WTC11 (cell line): ENCODE results near the gene PUM1. TPM values are rescaled to one million over a fixed set of nuclear protein-coding genes. Genes with fewer than 3 reads are reported as not detected.

Source experiments
- ATAC-seq: fragments of 200-7000 bp; cut with Tn5 transposase; 2 replicates; pipeline ENCODE4 v1.10.0; 2021; ENCODE audit warnings: mild to moderate bottlenecking, moderate library complexity
- CTCF ChIA-PET: fragments of 300-600 bp; sonication (Branson Sonifier 250); formaldehyde crosslinking; loops from one replicate; lab custom pipeline; 2021; ENCODE audit warnings: antibody characterized with exemption; lab: Charles Lee
- POLR2A ChIA-PET: fragments of 350-600 bp; sonication (Branson Sonifier 250); formaldehyde crosslinking; loops from one replicate; lab custom pipeline; 2021; ENCODE audit warnings: antibody characterized with exemption; lab: Charles Lee
- DNase-seq: peaks from one replicate; pipeline ENCODE4 v3.0.0; 2021; ENCODE audit warnings: low spot score
- H3K27ac Mint-ChIP-seq: 2 replicates; pipeline ENCODE4 v1.8.0; 2021; ENCODE audit warnings: mixed read lengths
- H3K27me3 Mint-ChIP-seq: 2 replicates; pipeline ENCODE4 v1.8.0; 2021; ENCODE audit warnings: low read depth, mild to moderate bottlenecking, moderate library complexity, mixed read lengths
- H3K36me3 Mint-ChIP-seq: 2 replicates; pipeline ENCODE4 v1.8.0; 2021; ENCODE audit warnings: mixed read lengths
- H3K4me1 Mint-ChIP-seq: 2 replicates; pipeline ENCODE4 v1.8.0; 2022; ENCODE audit warnings: mixed read lengths
- H3K4me3 Mint-ChIP-seq: 2 replicates; pipeline ENCODE4 v1.8.0; 2021; ENCODE audit warnings: mild to moderate bottlenecking, moderate library complexity, mixed read lengths
- H3K9me3 Mint-ChIP-seq: 2 replicates; pipeline ENCODE4 v1.8.0; 2021; ENCODE audit warnings: mixed read lengths
- E2F1 ChIP-seq: sonication (generic); formaldehyde crosslinking; IDR thresholded peaks from 2 replicates; pipeline ENCODE4 v1.8.0; 2022; ENCODE audit warnings: mild to moderate bottlenecking, missing genetic modification reagents
- E2F4 ChIP-seq: sonication (generic); formaldehyde crosslinking; IDR thresholded peaks from 2 replicates; pipeline ENCODE4 v1.8.1; 2022; ENCODE audit warnings: low read depth, mild to moderate bottlenecking, moderate library complexity, missing genetic modification reagents, borderline replicate concordance
- EMX1 ChIP-seq: fragments of 250-450 bp; sonication (Bioruptor Pico); IDR thresholded peaks from 2 replicates; pipeline ENCODE4 v1.8.0; 2021; ENCODE audit warnings: mild to moderate bottlenecking
- ESRRA ChIP-seq: sonication (generic); formaldehyde crosslinking; IDR thresholded peaks from 2 replicates; pipeline ENCODE4 v1.8.1; 2022; ENCODE audit warnings: mild to moderate bottlenecking, missing genetic modification reagents, borderline replicate concordance
- GRHL2 ChIP-seq: fragments of 250-450 bp; sonication (Bioruptor Pico); IDR thresholded peaks from 2 replicates; pipeline ENCODE4 v1.8.0; 2022; ENCODE audit warnings: mild to moderate bottlenecking, moderate library complexity; ENCODE audit not compliant: insufficient replicate concordance, severe bottlenecking
- HMGA2 ChIP-seq: fragments of 250-450 bp; sonication (Bioruptor Pico); IDR thresholded peaks from 2 replicates; pipeline ENCODE4 v1.4.0; 2021; ENCODE audit warnings: mild to moderate bottlenecking, moderate library complexity
- MXD4 ChIP-seq: fragments of 250-450 bp; sonication (Bioruptor Pico); IDR thresholded peaks from 2 replicates; pipeline ENCODE4 v1.8.0; 2021; ENCODE audit warnings: mild to moderate bottlenecking, moderate library complexity, borderline replicate concordance
- NFATC4 ChIP-seq: fragments of 250-450 bp; sonication (Bioruptor Pico); IDR thresholded peaks from 2 replicates; pipeline ENCODE4 v1.9.0; 2021; ENCODE audit warnings: mild to moderate bottlenecking
- NR1H2 ChIP-seq: sonication (generic); formaldehyde crosslinking; IDR thresholded peaks from 2 replicates; pipeline ENCODE4 v1.9.0; 2021; ENCODE audit warnings: mild to moderate bottlenecking, moderate library complexity, missing genetic modification reagents
- PREB ChIP-seq: sonication (generic); formaldehyde crosslinking; IDR thresholded peaks from 2 replicates; pipeline ENCODE4 v1.8.1; 2022; ENCODE audit warnings: mild to moderate bottlenecking, missing genetic modification reagents, moderate library complexity, borderline replicate concordance
- SMAD4 ChIP-seq: sonication (generic); formaldehyde crosslinking; IDR thresholded peaks from 2 replicates; pipeline ENCODE4 v1.8.0; 2022; ENCODE audit warnings: mild to moderate bottlenecking, missing genetic modification reagents
- SOX15 ChIP-seq: fragments of 250-450 bp; sonication (Bioruptor Pico); IDR thresholded peaks from 2 replicates; pipeline ENCODE4 v1.9.0; 2021; ENCODE audit warnings: mild to moderate bottlenecking
- SP1 ChIP-seq: sonication (generic); formaldehyde crosslinking; conservative IDR thresholded peaks from 2 replicates; pipeline ENCODE4 v1.8.1; 2022; ENCODE audit warnings: missing genetic modification reagents
- ZMAT4 ChIP-seq: fragments of 250-450 bp; sonication (Bioruptor Pico); IDR thresholded peaks from 2 replicates; pipeline ENCODE4 v1.9.0; 2021; ENCODE audit warnings: mild to moderate bottlenecking
- ZNF138 ChIP-seq: sonication (generic); formaldehyde crosslinking; conservative IDR thresholded peaks from 2 replicates; pipeline ENCODE4 v1.8.1; 2022; ENCODE audit warnings: mild to moderate bottlenecking, moderate library complexity, missing genetic modification reagents
- ZNF317 ChIP-seq: sonication (generic); formaldehyde crosslinking; IDR thresholded peaks from 2 replicates; pipeline ENCODE4 v1.8.1; 2023; ENCODE audit warnings: low read depth, mild to moderate bottlenecking, moderate library complexity, missing genetic modification reagents, borderline replicate concordance
- ZNF671 ChIP-seq: fragments of 250-450 bp; sonication (Bioruptor Pico); IDR thresholded peaks from 2 replicates; pipeline ENCODE4 v1.8.0; 2021; ENCODE audit warnings: mild to moderate bottlenecking
- total RNA-seq: library from RNA; stranded (reverse); gene quantifications from 3 replicates; pipeline ENCODE4 v1.2.3, GENCODE V29; 2021
- TF ChIP-seq, protein P1 (sequence below): sonication (generic); formaldehyde crosslinking; IDR thresholded peaks from 2 replicates; pipeline ENCODE4 v1.8.0; 2023; ENCODE audit warnings: missing genetic modification reagents
- TF ChIP-seq, protein P2 (sequence below): sonication (generic); formaldehyde crosslinking; IDR thresholded peaks from 2 replicates; pipeline ENCODE4 v1.8.0; 2022; ENCODE audit warnings: mild to moderate bottlenecking, missing genetic modification reagents
- TF ChIP-seq, protein P3 (sequence below): fragments of 250-450 bp; sonication (Bioruptor Pico); IDR thresholded peaks from 2 replicates; pipeline ENCODE4 v2.1.2; 2022; ENCODE audit warnings: mild to moderate bottlenecking, moderate library complexity
- TF ChIP-seq, protein P4 (sequence below): sonication (generic); formaldehyde crosslinking; IDR thresholded peaks from 2 replicates; pipeline ENCODE4 v1.8.0; 2022; ENCODE audit warnings: missing genetic modification reagents

The PUM1 gene
- total RNA-seq, 1 experiment from 2014 or later, result 147 TPM

- TF ChIP-seq PREB (CRISPR knock-in tag) (no peak), ZNF671 (CRISPR knock-in tag) (no peak), MXD4 (CRISPR knock-in tag) (no peak), ESRRA (CRISPR knock-in tag) (no peak)
Observed at GRCh38 chr1:31006747-31007146, 58.8 kb downstream of the PUM1 start (continued).

DNA sequence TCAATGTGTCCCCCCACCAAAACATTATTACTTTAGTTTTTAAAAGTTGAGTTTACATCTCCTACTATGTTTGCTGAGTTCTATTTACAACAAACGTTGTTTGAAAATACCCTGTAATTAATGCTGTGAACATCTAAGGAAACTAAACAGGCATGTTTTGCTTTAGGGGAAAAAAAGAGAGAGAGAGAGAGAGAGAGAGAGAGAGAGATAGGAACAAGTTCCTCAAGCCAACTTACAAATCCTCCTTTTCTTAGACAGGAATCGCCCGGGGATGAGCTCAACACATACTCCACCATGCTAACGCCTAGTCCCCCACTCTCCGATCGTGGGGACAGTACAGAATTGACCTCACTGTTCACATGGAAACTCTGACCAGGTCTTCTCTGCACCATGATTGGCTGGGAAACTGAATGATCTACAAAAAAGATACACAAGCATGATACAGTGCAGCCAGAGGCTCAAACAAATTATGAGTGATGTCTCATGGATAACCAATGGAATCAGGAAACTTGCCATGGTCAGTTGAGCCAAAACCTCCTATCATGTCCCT lies 59.8 kb downstream of the PUM1 start:
- DNase-seq (no peak), ATAC-seq (no peak)
- Mint-ChIP-seq H3K36me3 (peaks cover 32% of the 10 kb centered on the region), H3K9me3 (no peaks in the 10 kb centered on the region), H3K4me1 (peaks cover 35% of the 10 kb centered on the region), H3K4me3 (no peak overlapping the region), H3K27me3 (no peaks in the 10 kb centered on the region), H3K27ac (peak overlapping the region; percentile 85)
- ChIA-PET POLR2A (no interaction called here), CTCF (no interaction called here)
- TF ChIP-seq NFATC4 (CRISPR knock-in tag) (no peak), SP1 (no peak), NR1H2 (CRISPR knock-in tag) (no peak), ZNF138 (CRISPR knock-in tag) (no peak), EMX1 (CRISPR knock-in tag) (no peak), GRHL2 (CRISPR knock-in tag) (no peak), SMAD4 (no peak), E2F1 (CRISPR knock-in tag) (no peak), E2F4 (CRISPR knock-in tag) (no peak)
- TF ChIP-seq, protein P1, sequence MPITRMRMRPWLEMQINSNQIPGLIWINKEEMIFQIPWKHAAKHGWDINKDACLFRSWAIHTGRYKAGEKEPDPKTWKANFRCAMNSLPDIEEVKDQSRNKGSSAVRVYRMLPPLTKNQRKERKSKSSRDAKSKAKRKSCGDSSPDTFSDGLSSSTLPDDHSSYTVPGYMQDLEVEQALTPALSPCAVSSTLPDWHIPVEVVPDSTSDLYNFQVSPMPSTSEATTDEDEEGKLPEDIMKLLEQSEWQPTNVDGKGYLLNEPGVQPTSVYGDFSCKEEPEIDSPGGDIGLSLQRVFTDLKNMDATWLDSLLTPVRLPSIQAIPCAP, result no peak
- TF ChIP-seq, protein P2, sequence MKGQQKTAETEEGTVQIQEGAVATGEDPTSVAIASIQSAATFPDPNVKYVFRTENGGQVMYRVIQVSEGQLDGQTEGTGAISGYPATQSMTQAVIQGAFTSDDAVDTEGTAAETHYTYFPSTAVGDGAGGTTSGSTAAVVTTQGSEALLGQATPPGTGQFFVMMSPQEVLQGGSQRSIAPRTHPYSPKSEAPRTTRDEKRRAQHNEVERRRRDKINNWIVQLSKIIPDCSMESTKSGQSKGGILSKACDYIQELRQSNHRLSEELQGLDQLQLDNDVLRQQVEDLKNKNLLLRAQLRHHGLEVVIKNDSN (CRISPR knock-in tag), result no peak

- ATAC-seq, result no peak
- DNase-seq, result no peak
- Mint-ChIP-seq H3K4me3 (no peak overlapping the region), H3K4me1 (peaks cover 32% of the 10 kb centered on the region), H3K27ac (no peak overlapping the region), H3K36me3 (peaks cover 32% of the 10 kb centered on the region), H3K9me3 (no peaks in the 10 kb centered on the region), H3K27me3 (no peaks in the 10 kb centered on the region)
- ChIA-PET CTCF (no interaction called here), POLR2A (no interaction called here)
- TF ChIP-seq ZNF317 (no peak), ZMAT4 (CRISPR knock-in tag) (no peak), SOX15 (CRISPR knock-in tag) (no peak), E2F1 (CRISPR knock-in tag) (no peak), HMGA2 (CRISPR knock-in tag) (no peak)
- TF ChIP-seq, protein P3, sequence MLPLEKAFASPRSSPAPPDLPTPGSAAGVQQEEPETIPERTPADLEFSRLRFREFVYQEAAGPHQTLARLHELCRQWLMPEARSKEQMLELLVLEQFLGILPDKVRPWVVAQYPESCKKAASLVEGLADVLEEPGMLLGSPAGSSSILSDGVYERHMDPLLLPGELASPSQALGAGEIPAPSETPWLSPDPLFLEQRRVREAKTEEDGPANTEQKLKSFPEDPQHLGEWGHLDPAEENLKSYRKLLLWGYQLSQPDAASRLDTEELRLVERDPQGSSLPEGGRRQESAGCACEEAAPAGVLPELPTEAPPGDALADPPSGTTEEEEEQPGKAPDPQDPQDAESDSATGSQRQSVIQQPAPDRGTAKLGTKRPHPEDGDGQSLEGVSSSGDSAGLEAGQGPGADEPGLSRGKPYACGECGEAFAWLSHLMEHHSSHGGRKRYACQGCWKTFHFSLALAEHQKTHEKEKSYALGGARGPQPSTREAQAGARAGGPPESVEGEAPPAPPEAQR (CRISPR knock-in tag), result no peak
- TF ChIP-seq, protein P4, sequence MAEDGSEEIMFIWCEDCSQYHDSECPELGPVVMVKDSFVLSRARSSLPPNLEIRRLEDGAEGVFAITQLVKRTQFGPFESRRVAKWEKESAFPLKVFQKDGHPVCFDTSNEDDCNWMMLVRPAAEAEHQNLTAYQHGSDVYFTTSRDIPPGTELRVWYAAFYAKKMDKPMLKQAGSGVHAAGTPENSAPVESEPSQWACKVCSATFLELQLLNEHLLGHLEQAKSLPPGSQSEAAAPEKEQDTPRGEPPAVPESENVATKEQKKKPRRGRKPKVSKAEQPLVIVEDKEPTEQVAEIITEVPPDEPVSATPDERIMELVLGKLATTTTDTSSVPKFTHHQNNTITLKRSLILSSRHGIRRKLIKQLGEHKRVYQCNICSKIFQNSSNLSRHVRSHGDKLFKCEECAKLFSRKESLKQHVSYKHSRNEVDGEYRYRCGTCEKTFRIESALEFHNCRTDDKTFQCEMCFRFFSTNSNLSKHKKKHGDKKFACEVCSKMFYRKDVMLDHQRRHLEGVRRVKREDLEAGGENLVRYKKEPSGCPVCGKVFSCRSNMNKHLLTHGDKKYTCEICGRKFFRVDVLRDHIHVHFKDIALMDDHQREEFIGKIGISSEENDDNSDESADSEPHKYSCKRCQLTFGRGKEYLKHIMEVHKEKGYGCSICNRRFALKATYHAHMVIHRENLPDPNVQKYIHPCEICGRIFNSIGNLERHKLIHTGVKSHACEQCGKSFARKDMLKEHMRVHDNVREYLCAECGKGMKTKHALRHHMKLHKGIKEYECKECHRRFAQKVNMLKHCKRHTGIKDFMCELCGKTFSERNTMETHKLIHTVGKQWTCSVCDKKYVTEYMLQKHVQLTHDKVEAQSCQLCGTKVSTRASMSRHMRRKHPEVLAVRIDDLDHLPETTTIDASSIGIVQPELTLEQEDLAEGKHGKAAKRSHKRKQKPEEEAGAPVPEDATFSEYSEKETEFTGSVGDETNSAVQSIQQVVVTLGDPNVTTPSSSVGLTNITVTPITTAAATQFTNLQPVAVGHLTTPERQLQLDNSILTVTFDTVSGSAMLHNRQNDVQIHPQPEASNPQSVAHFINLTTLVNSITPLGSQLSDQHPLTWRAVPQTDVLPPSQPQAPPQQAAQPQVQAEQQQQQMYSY (CRISPR knock-in tag), result no peak
Observed at GRCh38 chr1:31005198-31005597, 60.3 kb downstream of the PUM1 start.
